Measurements from ENCODE around the gene ANKMY1. TPM values are rescaled to one million over a fixed set of nuclear protein-coding genes. Genes with fewer than 3 reads are reported as not detected.

The ANKMY1 gene
- total and polyA plus RNA-seq, 2 of the 13 experiments (the other 11 are each of a cell fraction or from before 2014, with no cell fraction given), result 11.7 to 18.8 TPM

GRCh38 chr2:240565333-240566202, 7.8 kb upstream of the ANKMY1 start (continued):
- TF ChIP-seq ZNF318 (CRISPR knock-in tag; IDR thresholded peaks at IDR 0.05), result 0 out of 2 replicates have a peak, but pooled peaks have one; percentile 61
- 0 out of 2 replicates have a peak, but pooled peaks have one; percentile 13 for TF ChIP-seq CREB1 (IDR thresholded peaks at IDR 0.05)
- no peak for TF ChIP-seq CREB1 (CRISPR knock-in tag; IDR thresholded peaks at IDR 0.05)
- TF ChIP-seq HOMEZ (CRISPR knock-in tag; IDR thresholded peaks at IDR 0.05; ENCODE audit: low read depth), result no peak
- no peak for TF ChIP-seq CHD4 (IDR thresholded peaks at IDR 0.05; ENCODE audit: borderline replicate concordance, low read length)
- TF ChIP-seq NFIB (CRISPR knock-in tag; IDR thresholded peaks at IDR 0.05; ENCODE audit: borderline replicate concordance), result no peak
- TF ChIP-seq RARG (CRISPR knock-in tag; IDR thresholded peaks at IDR 0.05; ENCODE audit: low read depth), result no peak
- no peak for TF ChIP-seq BRD4 (CRISPR knock-in tag; IDR thresholded peaks at IDR 0.05)
- TF ChIP-seq ZBTB39 (CRISPR knock-in tag; IDR thresholded peaks at IDR 0.05), result no peak
- TF ChIP-seq HNRNPH1 (optimal IDR thresholded peaks at IDR 0.05; ENCODE audit: low read depth, low read length), result peak; percentile 43
- peak in 1 of 2 experiments; percentile 28; a peak in 1 of 4 replicates for TF ChIP-seq KLF16 (CRISPR knock-in tag; IDR thresholded peaks at IDR 0.05)
- no peak for TF ChIP-seq ADNP (CRISPR knock-in tag; IDR thresholded peaks at IDR 0.05)

Measured in HepG2 (cell line).